Right atrium auricular region (tissue), 2 donors: ENCODE data around the gene MDP1. TPM values are rescaled to one million over a fixed set of nuclear protein-coding genes. Genes with fewer than 3 reads are reported as not detected.

ENCODE experiments used
- DNase-seq: peaks from one replicate; pipeline ENCODE4 v3.0.0-alpha.2; 2019; ENCODE audit warnings: low spot score
- H3K27ac ChIP-seq, 2 donors: fragments of 200-600 bp; sonication (generic); 1 replicate in 1 of 2; 2 replicates in 1 of 2; pipeline ENCODE4 v1.5.1; 2016 to 2019
- H3K27me3 ChIP-seq, 2 donors: fragments of 200-600 bp; sonication (generic); one replicate each; pipeline versions ENCODE4 v1.5.1 to v1.6.0; 2017 to 2019
- H3K36me3 ChIP-seq: fragments of 200-600 bp; sonication (generic); one replicate; pipeline ENCODE4 v1.5.1; 2016
- H3K4me1 ChIP-seq, 2 donors: fragments of 200-600 bp; sonication (generic); one replicate each; pipeline versions ENCODE4 v1.5.1 to v1.6.0; 2017 to 2019
- H3K4me3 ChIP-seq, 2 donors: fragments of 200-600 bp; sonication (generic); 1 replicate in 1 of 2; 2 replicates in 1 of 2; pipeline ENCODE4 v1.5.1; 2017 to 2019; ENCODE audit warnings: mild to moderate bottlenecking in 1 of 2, moderate library complexity in 1 of 2
- H3K9me3 ChIP-seq, 2 donors: fragments of 200-600 bp; sonication (generic); one replicate each; pipeline ENCODE4 v1.5.1; 2019
- total RNA-seq, 2 donors: library from RNA; depleted of rRNA; stranded (reverse); fragments of >200 nt; gene quantifications; one replicate each; pipeline ENCODE4 v1.1.0, GENCODE V29; 2016
- TF ChIP-seq, protein P1 (sequence below), 2 donors: fragments of 200-600 bp; sonication (generic); IDR thresholded peaks; one replicate each; pipeline ENCODE4 v1.5.1; 2019; ENCODE audit warnings: antibody characterized with exemption in 2 of 2

MDP1 gene
- total RNA-seq, 2 donors from 2014 or later = 15.5 to 19.7 TPM

DNA sequence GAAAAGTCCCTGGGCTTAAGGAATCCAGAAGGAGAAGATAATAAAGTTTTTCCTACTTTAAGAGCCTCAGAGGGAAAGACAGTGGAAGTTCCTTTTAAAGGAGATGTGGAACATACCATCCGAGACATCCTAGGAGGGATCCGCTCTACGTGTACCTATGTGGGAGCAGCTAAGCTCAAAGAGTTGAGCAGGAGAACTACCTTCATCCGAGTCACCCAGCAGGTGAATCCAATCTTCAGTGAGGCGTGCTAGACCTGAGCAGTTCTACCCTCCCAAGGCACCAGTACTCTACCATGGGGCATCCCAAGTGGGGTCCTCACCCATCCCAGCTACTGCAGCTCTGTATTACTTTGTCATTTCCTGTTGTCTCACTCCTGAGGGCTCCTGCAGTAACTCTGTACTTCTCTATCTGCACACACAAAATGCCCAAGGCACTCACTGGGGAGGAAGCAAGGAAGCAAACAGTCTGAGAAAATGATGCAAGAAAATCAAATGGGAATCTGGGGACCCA, 22.7 kb upstream of the MDP1 start:
- peaks cover 58% of the 10 kb centered on the region for H3K36me3 ChIP-seq
- no peaks in the 10 kb centered on the region for H3K9me3 ChIP-seq
- DNase-seq = no peak
- H3K4me1 ChIP-seq = peaks cover 0 to 46% of the 10 kb centered on the region in 2 donors
- H3K27ac ChIP-seq = no peak overlapping the region
- H3K27me3 ChIP-seq = no peaks in the 10 kb centered on the region
- H3K4me3 ChIP-seq = no peak overlapping the region
- TF ChIP-seq, protein P1, sequence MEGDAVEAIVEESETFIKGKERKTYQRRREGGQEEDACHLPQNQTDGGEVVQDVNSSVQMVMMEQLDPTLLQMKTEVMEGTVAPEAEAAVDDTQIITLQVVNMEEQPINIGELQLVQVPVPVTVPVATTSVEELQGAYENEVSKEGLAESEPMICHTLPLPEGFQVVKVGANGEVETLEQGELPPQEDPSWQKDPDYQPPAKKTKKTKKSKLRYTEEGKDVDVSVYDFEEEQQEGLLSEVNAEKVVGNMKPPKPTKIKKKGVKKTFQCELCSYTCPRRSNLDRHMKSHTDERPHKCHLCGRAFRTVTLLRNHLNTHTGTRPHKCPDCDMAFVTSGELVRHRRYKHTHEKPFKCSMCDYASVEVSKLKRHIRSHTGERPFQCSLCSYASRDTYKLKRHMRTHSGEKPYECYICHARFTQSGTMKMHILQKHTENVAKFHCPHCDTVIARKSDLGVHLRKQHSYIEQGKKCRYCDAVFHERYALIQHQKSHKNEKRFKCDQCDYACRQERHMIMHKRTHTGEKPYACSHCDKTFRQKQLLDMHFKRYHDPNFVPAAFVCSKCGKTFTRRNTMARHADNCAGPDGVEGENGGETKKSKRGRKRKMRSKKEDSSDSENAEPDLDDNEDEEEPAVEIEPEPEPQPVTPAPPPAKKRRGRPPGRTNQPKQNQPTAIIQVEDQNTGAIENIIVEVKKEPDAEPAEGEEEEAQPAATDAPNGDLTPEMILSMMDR (IDR thresholded peaks at IDR 0.05) = no peak

DNA sequence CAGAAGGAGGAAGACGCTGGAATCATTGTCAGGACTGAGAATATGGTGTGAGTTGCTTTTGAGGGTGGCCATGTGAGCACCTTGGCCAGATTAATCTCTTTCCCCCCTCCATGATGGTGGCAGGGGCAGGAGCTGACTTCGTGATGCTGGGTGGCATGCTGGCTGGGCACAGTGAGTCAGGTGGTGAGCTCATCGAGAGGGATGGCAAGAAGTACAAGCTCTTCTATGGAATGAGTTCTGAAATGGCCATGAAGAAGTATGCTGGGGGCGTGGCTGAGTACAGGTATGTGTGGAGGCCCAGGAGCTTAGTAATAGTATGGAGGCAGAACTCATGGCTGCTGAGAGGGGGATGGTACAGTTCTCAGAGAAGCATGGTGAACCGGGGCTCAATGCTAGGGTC, 22.3 kb upstream of the MDP1 start:
- no peak for DNase-seq
- Histone ChIP-seq H3K9me3 (no peaks in the 10 kb centered on the region), H3K27me3 (no peaks in the 10 kb centered on the region), H3K36me3 (peaks cover 58% of the 10 kb centered on the region), H3K27ac (no peak overlapping the region), H3K4me1 (peaks cover 0 to 47% of the 10 kb centered on the region in 2 donors), H3K4me3 (no peak overlapping the region)
- TF ChIP-seq, protein P1 (IDR thresholded peaks at IDR 0.05) = no peak

DNA sequence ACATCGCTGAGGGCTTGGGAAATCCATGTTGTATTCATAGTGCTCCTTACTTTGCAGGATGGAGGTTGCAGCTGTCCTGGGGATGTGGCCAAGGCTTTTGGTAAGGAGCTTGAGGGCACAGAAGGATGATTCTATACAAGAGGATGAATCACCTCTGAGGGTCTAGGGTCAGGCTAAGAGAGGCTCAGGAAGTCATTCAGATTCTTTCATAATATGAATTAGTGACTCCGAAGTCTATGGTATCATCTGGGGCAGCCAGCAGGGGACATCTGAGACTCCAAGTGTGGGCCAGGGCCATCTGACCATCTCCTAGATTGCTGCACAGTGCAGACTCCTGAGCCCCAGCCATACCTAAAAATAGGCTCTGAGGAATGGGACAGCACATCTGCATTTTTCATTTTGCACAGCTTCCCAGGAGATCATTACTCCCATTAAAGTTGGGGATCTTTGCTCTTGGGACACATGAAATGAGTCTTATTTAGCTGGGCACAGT, 21.6 kb upstream of the MDP1 start:
- peaks cover 58% of the 10 kb centered on the region for H3K36me3 ChIP-seq
- no peaks in the 10 kb centered on the region for H3K9me3 ChIP-seq
- H3K4me3 ChIP-seq = no peak overlapping the region
- no peaks in the 10 kb centered on the region for H3K27me3 ChIP-seq
- H3K4me1 ChIP-seq = peaks cover 0 to 50% of the 10 kb centered on the region in 2 donors
- no peak for DNase-seq
- TF ChIP-seq, protein P1 (IDR thresholded peaks at IDR 0.05) = no peak
- no peak overlapping the region for H3K27ac ChIP-seq

DNA sequence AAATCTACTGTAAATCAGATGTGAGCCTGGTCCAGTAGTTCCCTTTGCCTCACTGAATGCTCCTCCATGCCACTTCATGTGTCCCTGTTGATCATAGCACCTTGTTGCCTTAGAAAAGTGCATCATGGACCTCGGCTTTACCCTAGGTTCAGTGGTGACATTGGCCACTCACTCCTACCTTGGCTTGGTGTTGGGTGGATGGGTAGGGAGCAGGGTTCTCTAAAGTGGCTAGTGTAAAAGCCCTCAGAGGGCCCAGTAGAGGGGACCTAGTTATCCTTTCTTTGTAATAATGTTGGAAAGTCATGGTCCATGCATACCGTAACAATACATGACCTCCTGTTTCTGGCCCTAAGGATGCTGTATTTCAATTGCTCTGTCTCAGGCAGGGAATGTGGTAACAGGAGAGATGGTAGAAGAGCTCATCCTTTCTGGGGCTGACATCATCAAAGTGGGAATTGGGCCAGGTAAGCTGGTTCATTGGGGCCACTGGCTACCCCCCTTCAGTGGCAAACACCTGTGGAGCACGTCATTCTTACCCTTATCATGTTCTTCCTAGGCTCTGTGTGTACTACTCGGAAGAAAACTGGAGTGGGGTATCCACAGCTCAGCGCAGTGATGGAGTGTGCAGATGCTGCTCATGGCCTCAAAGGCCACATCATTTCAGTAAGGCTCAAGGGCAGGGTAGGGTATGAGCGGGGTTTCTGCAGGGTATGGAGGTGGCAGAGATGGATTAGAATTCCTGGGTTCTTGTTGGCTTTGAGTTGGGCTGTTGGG, 21.0 kb upstream of the MDP1 start:
- TF ChIP-seq, protein P1 (IDR thresholded peaks at IDR 0.05) = no peak
- Histone ChIP-seq H3K9me3 (no peaks in the 10 kb centered on the region), H3K4me3 (no peak overlapping the region), H3K27me3 (no peaks in the 10 kb centered on the region), H3K27ac (no peak overlapping the region), H3K4me1 (peaks cover 0 to 48% of the 10 kb centered on the region in 2 donors), H3K36me3 (peaks cover 58% of the 10 kb centered on the region)
- DNase-seq = no peak

DNA sequence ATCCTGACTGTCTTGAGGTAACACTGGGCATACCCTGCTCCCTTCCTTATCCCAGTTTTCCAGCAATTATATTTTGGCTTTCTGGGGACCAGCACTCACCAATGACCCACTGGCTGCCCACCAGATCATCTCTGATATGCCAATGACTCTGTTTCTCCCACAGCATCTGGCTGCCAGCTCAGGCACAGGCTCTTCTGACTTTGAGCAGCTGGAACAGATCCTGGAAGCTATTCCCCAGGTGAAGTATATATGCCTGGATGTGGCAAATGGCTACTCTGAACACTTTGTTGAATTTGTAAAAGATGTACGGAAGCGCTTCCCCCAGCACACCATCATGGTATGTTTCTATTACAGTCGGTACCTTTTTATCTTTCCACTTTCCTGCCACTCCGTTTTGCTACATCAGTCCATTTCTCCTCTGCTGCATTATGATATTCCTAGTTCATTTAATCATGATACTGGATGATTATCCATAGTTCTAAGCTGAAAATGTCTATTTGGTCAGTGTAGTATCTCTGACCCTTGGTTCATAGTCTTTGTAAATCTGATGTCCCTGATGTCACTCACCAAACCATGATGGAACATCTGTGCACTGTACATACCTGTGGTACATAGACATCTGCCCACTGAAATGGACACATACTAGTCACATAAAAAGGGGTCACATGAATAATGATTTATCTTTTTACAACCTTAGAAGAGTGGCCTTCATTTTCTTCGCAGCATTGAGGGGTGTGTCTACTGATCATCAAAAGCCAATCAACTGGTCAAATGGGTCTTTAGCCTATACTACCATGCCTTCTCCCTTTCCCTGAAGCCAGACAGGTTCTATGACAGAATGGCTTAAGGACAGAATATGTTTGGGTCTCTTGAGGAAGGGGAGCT, 20.2 kb upstream of the MDP1 start:
- Histone ChIP-seq H3K9me3 (no peaks in the 10 kb centered on the region), H3K27ac (no peak overlapping the region), H3K4me1 (peaks cover 0 to 46% of the 10 kb centered on the region in 2 donors), H3K27me3 (no peaks in the 10 kb centered on the region), H3K36me3 (peaks cover 56% of the 10 kb centered on the region), H3K4me3 (no peak overlapping the region)
- no peak for DNase-seq
- TF ChIP-seq, protein P1 (IDR thresholded peaks at IDR 0.05) = no peak
